Ramos (cell line): ENCODE measurements around the gene DVL1.

ENCODE experiments used
- in situ Hi-C: fragments of 300-500 bp; cut with MboI; formaldehyde crosslinking; loops from one replicate; pipeline ENCODE4 v1.14.3; 2022; ENCODE audit warnings: low sequenced_read_pairs; ENCODE audit not compliant: unreplicated experiment

The DVL1 gene

DNA sequence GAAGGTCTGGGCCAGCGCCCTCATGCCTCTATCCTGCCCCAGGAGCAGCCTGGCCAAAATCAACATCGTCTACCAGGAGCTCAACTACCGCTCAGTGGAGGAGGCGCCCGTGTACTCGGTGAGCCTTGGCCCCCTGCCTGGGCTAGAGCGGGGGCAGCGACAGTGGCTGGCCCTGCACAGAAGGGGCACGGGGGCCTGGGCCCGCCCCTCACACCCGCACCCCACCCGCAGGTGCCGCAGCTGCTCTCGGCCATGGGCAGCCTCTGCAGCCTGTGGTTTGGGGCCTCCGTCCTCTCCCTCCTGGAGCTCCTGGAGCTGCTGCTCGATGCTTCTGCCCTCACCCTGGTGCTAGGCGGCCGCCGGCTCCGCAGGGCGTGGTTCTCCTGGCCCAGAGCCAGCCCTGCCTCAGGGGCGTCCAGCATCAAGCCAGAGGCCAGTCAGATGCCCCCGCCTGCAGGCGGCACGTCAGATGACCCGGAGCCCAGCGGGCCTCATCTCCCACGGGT, 58.1 kb downstream of the DVL1 start:
- in situ Hi-C loops: loop anchor here (10.0 kb wide), 1 partner anchor 256 kb away; no protein-coding TSS in a partner anchor

DNA sequence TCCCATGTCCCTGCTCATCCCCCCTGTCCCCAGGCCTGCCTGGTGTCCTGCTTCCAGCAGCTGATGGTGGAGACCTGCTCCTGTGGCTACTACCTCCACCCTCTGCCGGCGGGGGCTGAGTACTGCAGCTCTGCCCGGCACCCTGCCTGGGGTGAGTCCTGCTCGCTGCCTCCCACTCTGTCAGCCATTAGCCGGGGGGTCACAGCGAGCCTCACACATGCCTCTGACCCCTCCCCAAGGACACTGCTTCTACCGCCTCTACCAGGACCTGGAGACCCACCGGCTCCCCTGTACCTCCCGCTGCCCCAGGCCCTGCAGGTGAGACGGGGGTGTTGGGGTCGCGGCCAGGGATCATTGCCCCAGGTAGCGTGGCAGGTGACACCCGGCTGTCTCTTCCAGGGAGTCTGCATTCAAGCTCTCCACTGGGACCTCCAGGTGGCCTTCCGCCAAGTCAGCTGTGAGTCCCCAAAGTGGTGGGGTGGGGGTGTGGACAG, 58.9 kb downstream of the DVL1 start:
- in situ Hi-C loops: loop anchor here (10.0 kb wide), 1 partner anchor 255 kb away; no protein-coding TSS in a partner anchor

DNA sequence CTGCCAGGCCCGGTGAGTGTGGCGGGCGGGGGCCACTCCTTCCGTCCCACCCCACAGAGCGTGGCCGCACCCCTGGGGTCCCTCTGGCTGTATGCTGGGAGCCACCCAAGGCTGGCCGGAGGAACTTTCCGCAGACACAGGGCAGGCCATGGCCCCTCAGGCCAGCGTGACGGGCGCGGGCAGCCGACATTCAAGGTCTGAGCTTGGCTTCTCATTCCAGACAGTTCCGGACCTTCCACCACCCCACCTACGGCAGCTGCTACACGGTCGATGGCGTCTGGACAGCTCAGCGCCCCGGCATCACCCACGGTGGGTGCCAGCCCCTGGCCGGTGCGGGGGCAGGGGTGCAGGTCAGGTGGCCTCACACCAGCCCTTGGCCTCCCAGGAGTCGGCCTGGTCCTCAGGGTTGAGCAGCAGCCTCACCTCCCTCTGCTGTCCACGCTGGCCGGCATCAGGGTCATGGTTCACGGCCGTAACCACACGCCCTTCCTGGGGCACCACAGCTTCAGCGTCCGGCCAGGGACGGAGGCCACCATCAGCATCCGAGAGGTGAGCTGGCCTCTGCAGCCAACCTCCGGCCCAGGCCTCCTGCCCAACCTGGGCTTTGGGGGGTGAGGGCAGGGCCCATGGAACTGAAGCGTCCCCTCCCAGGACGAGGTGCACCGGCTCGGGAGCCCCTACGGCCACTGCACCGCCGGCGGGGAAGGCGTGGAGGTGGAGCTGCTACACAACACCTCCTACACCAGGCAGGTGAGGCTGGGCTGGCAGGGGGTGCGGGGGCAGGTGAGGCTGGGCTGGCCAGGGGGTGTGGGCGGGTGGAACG, 61.7 kb downstream of the DVL1 start:
- in situ Hi-C loops: no loop called here

DNA sequence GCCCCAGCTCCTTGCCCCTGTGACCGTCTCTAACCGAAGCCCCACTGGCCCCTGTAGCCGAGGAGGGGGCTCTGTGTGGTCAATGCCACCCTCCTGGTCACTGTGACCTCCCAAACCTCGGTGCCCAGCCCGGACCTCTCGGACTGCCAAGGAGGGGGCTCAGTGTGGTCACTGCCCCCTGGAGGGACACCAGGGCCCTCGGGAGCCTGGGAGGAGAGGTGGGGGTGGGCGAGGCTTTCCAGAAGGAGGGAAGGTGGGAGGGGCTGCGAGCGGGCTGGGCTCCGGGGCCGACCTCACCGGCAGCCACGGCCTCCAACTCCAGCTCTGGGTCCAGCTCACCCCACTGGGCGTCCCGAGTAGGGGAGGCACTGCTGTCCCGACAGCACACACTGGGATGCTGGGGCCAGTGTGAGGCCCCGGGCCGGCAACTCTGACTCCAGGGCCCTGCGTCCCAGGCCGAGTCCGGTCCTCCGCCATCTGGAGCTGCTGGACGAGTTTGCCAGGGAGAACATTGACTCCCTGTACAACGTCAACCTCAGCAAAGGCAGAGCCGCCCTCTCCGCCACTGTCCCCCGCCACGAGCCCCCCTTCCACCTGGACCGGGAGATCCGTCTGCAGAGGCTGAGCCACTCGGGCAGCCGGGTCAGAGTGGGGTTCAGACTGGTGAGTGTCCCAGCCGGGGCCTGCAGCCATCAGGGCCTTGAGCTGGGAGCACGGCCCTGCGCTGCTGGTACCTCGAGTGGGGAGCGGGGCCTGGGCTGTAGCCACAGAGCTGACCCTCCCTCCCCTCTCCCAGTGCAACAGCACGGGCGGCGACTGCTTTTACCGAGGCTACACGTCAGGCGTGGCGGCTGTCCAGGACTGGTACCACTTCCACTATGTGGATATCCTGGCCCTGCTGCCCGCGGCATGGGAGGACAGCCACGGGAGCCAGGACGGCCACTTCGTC, 62.6 kb downstream of the DVL1 start:
- in situ Hi-C loops: no loop called here

DNA sequence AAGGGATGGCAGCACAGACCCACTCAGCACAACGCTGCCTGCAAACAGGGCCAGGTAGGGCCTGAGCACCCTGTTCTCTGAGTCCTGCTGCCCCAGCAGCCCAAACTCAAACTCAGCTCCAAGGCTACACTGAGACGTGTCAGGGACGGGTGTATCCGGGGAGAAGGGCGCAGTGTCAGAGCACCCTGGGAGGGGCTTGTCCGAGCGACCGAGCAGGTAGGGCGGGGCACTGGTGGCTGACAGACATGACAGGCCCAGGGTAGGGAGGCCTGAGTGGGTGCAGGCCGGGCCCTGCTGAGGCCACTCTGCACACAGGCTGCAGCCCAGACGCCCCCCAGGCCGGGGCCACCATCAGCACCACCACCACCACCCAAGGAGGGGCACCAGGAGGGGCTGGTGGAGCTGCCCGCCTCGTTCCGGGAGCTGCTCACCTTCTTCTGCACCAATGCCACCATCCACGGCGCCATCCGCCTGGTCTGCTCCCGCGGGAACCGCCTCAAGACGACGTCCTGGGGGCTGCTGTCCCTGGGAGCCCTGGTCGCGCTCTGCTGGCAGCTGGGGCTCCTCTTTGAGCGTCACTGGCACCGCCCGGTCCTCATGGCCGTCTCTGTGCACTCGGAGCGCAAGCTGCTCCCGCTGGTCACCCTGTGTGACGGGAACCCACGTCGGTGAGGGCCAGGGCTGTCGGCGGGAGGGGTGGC, 63.5 kb downstream of the DVL1 start:
- in situ Hi-C loops: no loop called here
